Measurements from ENCODE around the gene NR6A1.

- TF ChIP-seq CTCF (IDR thresholded peaks at IDR 0.05): no peak
- no peak for TF ChIP-seq EP300 (IDR thresholded peaks at IDR 0.05)
Measured at GRCh38 chr9:124659099-124659659, 111.9 kb downstream of the NR6A1 start.

Measured in esophagus muscularis mucosa (tissue), 3 donors.